ENCODE results near the gene ZXDC. TPM values are rescaled to one million over a fixed set of nuclear protein-coding genes. Genes with fewer than 3 reads are reported as not detected.

ZXDC gene
- total RNA-seq, 1 donor from 2014 or later = 38.4 TPM

GRCh38 chr3:126491221-126492013, 15.7 kb upstream of the ZXDC start:
- DNase-seq (ENCODE audit: low read depth) = no peak
- Histone ChIP-seq H3K36me3 (ENCODE audit: control insufficient read depth, insufficient read depth, low read length) (no peaks in the 10 kb centered on the region), H3K27me3 (ENCODE audit: control insufficient read depth, insufficient read depth, low read length) (peaks cover 10% of the 10 kb centered on the region), H3K4me3 (ENCODE audit: low read depth, low read length) (no peak overlapping the region)
- no peak for TF ChIP-seq CTCF (IDR thresholded peaks at IDR 0.05; ENCODE audit: insufficient read depth, low read length, poor library complexity, severe bottlenecking)

- no peak for TF ChIP-seq CTCF (IDR thresholded peaks at IDR 0.05; ENCODE audit: insufficient read depth, low read length, poor library complexity, severe bottlenecking)
- no peak overlapping the region for H3K4me3 ChIP-seq (ENCODE audit: low read depth, low read length)
- DNase-seq (ENCODE audit: low read depth) = no peak
Observed at GRCh38 chr3:126490619-126491018, 14.9 kb upstream of the ZXDC start.

DNA sequence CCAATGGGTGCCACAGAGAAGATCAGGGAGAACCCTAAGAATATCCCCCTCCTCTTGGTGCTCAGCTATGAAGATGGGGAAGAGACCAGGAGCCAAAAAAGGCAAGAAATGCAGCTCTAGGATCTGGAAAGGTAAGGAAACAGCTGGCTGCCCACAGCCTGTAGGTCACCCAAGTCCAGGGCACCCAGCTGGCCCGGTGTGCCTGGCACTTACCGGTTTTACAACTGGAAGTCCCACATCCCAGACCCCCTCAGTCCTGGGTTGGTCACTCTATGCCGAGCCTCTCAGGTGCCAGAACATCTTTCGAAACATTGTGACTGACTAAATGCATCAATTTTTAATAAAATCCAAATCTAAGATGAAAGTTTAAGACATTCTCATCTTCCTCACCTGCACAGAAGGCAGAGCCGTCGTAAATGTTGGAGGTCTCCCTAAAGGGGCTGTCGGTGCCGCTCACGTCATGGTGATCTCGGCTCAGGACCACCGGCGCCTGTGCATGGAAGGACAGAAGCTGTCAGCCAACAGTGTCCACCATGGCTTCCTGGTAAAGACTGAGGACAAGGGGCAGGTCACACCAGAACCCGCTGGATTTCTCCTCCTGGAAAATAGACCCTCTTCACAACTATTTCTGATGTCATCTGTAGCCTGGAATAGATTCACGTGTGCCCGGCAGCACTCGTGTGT, 13.3 kb upstream of the ZXDC start:
- TF ChIP-seq CTCF (IDR thresholded peaks at IDR 0.05; ENCODE audit: insufficient read depth, low read length, poor library complexity, severe bottlenecking) = no peak
- Histone ChIP-seq H3K36me3 (ENCODE audit: control insufficient read depth, insufficient read depth, low read length) (no peaks in the 10 kb centered on the region), H3K4me3 (ENCODE audit: low read depth, low read length) (no peak overlapping the region), H3K27me3 (ENCODE audit: control insufficient read depth, insufficient read depth, low read length) (peaks cover 10% of the 10 kb centered on the region)
- no peak for DNase-seq (ENCODE audit: low read depth)

More at GRCh38 chr3:126490619-126491018, 14.9 kb upstream of the ZXDC start:
- Histone ChIP-seq H3K36me3 (ENCODE audit: control insufficient read depth, insufficient read depth, low read length) (no peaks in the 10 kb centered on the region), H3K27me3 (ENCODE audit: control insufficient read depth, insufficient read depth, low read length) (peaks cover 10% of the 10 kb centered on the region)

DNA sequence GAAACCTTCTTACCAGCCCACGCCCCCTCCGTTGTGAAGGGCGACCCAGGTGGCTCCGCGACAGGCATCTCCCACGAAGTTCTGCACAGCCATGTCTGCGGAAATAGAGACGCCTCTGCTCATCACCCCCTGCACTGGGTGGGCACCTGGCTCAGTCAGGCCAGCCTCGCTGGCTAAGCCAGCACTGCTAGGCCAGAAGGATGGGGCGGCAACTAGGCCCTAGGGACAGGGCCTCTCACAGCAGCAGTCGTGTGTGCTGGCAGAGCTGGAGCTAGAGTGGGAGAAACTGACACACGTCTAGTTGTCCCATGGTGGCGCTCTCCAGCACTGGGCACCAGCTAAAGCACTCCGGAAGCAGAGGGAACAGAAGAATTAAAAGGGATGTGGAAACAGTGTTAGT, 12.5 kb upstream of the ZXDC start:
- no peak for DNase-seq (ENCODE audit: low read depth)
- no peaks in the 10 kb centered on the region for H3K36me3 ChIP-seq (ENCODE audit: control insufficient read depth, insufficient read depth, low read length)
- no peak overlapping the region for H3K4me3 ChIP-seq (ENCODE audit: low read depth, low read length)
- no peak for TF ChIP-seq CTCF (IDR thresholded peaks at IDR 0.05; ENCODE audit: insufficient read depth, low read length, poor library complexity, severe bottlenecking)
- peaks cover 10% of the 10 kb centered on the region for H3K27me3 ChIP-seq (ENCODE audit: control insufficient read depth, insufficient read depth, low read length)

GRCh38 chr3:126487151-126487771, 11.6 kb upstream of the ZXDC start:
- Histone ChIP-seq H3K27me3 (ENCODE audit: control insufficient read depth, insufficient read depth, low read length) (peaks cover 10% of the 10 kb centered on the region), H3K36me3 (ENCODE audit: control insufficient read depth, insufficient read depth, low read length) (no peaks in the 10 kb centered on the region), H3K4me3 (ENCODE audit: low read depth, low read length) (no peak overlapping the region)
- no peak for DNase-seq (ENCODE audit: low read depth)
- TF ChIP-seq CTCF (IDR thresholded peaks at IDR 0.05; ENCODE audit: insufficient read depth, low read length, poor library complexity, severe bottlenecking) = no peak
